Mesothelial cell of epicardium (in vitro differentiated cells): ENCODE measurements around the gene CTBP1. TPM values are rescaled to one million over a fixed set of nuclear protein-coding genes. Genes with fewer than 3 reads are reported as not detected.

Experiments
- DNase-seq, 2 experiments: peaks; one replicate each; pipeline ENCODE4 v3.0.0; 2021; ENCODE audit warnings: low spot score in 2 of 2; ENCODE audit not compliant: unreplicated experiment in 2 of 2
- H3K27ac Mint-ChIP-seq: 2 replicates; pipeline ENCODE4 v1.8.0; 2021; ENCODE audit warnings: mixed read lengths
- H3K27me3 Mint-ChIP-seq: 2 replicates; pipeline ENCODE4 v1.8.0; 2021; ENCODE audit warnings: low read depth, mixed read lengths
- H3K36me3 Mint-ChIP-seq: 2 replicates; pipeline ENCODE4 v1.8.0; 2021; ENCODE audit warnings: mixed read lengths
- H3K4me1 Mint-ChIP-seq: 2 replicates; pipeline ENCODE4 v1.8.0; 2021; ENCODE audit warnings: mixed read lengths
- H3K4me3 Mint-ChIP-seq: 2 replicates; pipeline ENCODE4 v1.8.0; 2021; ENCODE audit warnings: mild to moderate bottlenecking, moderate library complexity, mixed read lengths
- H3K9me3 Mint-ChIP-seq: 2 replicates; pipeline ENCODE4 v1.8.0; 2021; ENCODE audit warnings: mixed read lengths
- CTCF ChIP-seq: fragments of 200-600 bp; sonication (generic); IDR thresholded peaks from one replicate; pipeline ENCODE4 v1.5.0; 2021; ENCODE audit warnings: antibody characterized with exemption; ENCODE audit not compliant: unreplicated experiment
- total RNA-seq: library from RNA; stranded (reverse); gene quantifications from 3 replicates; pipeline ENCODE4 v1.2.1, GENCODE V29; 2021

The CTBP1 gene
- total RNA-seq, 1 donor from 2014 or later, result 194 TPM

GRCh38 chr4:1244081-1244977 is 4.6 kb downstream of the CTBP1 start:
- Mint-ChIP-seq H3K4me1 (peaks cover 27% of the 10 kb centered on the region), H3K4me3 (no peak overlapping the region), H3K36me3 (peaks cover 7% of the 10 kb centered on the region), H3K27me3 (no peaks in the 10 kb centered on the region), H3K9me3 (no peaks in the 10 kb centered on the region), H3K27ac (no peak overlapping the region)
- DNase-seq, result peak in 1 of 2 experiments; percentile 34
- TF ChIP-seq CTCF, result no peak

GRCh38 chr4:1243451-1244080 is 5.4 kb downstream of the CTBP1 start:
- H3K9me3 Mint-ChIP-seq, result no peaks in the 10 kb centered on the region
- H3K36me3 Mint-ChIP-seq, result peaks cover 10% of the 10 kb centered on the region
- H3K27me3 Mint-ChIP-seq, result no peaks in the 10 kb centered on the region
- TF ChIP-seq CTCF, result no peak
- H3K4me1 Mint-ChIP-seq, result peaks cover 27% of the 10 kb centered on the region
- H3K4me3 Mint-ChIP-seq, result no peak overlapping the region
- H3K27ac Mint-ChIP-seq, result no peak overlapping the region
- DNase-seq, result peak in 1 of 2 experiments; percentile 36

GRCh38 chr4:1242506-1243450 is 6.2 kb downstream of the CTBP1 start:
- H3K9me3 Mint-ChIP-seq, result no peaks in the 10 kb centered on the region
- H3K36me3 Mint-ChIP-seq, result peaks cover 12% of the 10 kb centered on the region
- peaks cover 27% of the 10 kb centered on the region for H3K4me1 Mint-ChIP-seq
- H3K27me3 Mint-ChIP-seq, result no peaks in the 10 kb centered on the region
- no peak overlapping the region for H3K4me3 Mint-ChIP-seq
- H3K27ac Mint-ChIP-seq, result peak overlapping the region; percentile 39
- DNase-seq, result peak in 1 of 2 experiments; percentile 35
- TF ChIP-seq CTCF, result no peak

GRCh38 chr4:1241936-1242505 is 6.9 kb downstream of the CTBP1 start:
- no peak overlapping the region for H3K4me3 Mint-ChIP-seq
- TF ChIP-seq CTCF, result no peak
- H3K4me1 Mint-ChIP-seq, result peaks cover 25% of the 10 kb centered on the region
- DNase-seq, result peak in 1 of 2 experiments; percentile 25
- H3K36me3 Mint-ChIP-seq, result peaks cover 12% of the 10 kb centered on the region
- H3K27me3 Mint-ChIP-seq, result no peaks in the 10 kb centered on the region
- H3K9me3 Mint-ChIP-seq, result no peaks in the 10 kb centered on the region
- H3K27ac Mint-ChIP-seq, result no peak overlapping the region

- Mint-ChIP-seq H3K9me3 (no peaks in the 10 kb centered on the region), H3K4me3 (no peak overlapping the region), H3K27ac (no peak overlapping the region), H3K27me3 (no peaks in the 10 kb centered on the region), H3K36me3 (peaks cover 12% of the 10 kb centered on the region), H3K4me1 (peaks cover 20% of the 10 kb centered on the region)
- TF ChIP-seq CTCF, result no peak
- DNase-seq, result no peak
These were observed 7.4 kb downstream of the CTBP1 start for GRCh38 chr4:1241466-1241935.
